H1 (cell line): ENCODE measurements around the gene COL5A1. TPM values are rescaled to one million over a fixed set of nuclear protein-coding genes. Genes with fewer than 3 reads are reported as not detected.

Source experiments
- CTCF ChIP-seq, 3 experiments: IDR thresholded peaks; 1 replicate in 2 of 3; 2 replicates in 1 of 3; pipeline versions ENCODE4 v1.5.1 to v1.6.1; 2011; ENCODE audit warnings: low read length in 3 of 3, mild to moderate bottlenecking in 3 of 3, inconsistent platforms in 2 of 3, low read depth in 1 of 3, moderate library complexity in 1 of 3; ENCODE audit not compliant: insufficient read depth in 1 of 3; ENCODE audit errors: control extremely low read depth in 1 of 3
- SIX5 ChIP-seq: IDR thresholded peaks from 2 replicates; pipeline ENCODE4 v1.6.1; 2011; ENCODE audit warnings: mild to moderate bottlenecking, low read depth, low read length
- polyA plus RNA-seq, 7 experiments: library from polyadenylated mRNA; depleted of rRNA in 3 of 7; stranded (reverse) in 5 of 7; unstranded in 2 of 7; fragments of >200 nt in 5 of 7; fragments of 200-250 nt in 2 of 7; gene quantifications; 1 replicate in 5 of 7; 2 replicates in 1 of 7; 4 replicates in 1 of 7; pipeline versions ENCODE4 v1.2.1 to v1.2.3, GENCODE V29; 2011 to 2013; ENCODE audit warnings: missing spikeins in 2 of 7, mixed read lengths in 2 of 7
- total RNA-seq: library from RNA; stranded (reverse); fragmentation: NEBNext Ultra II Directional; extraction: Animal tissue kit (Norgen Biotek cat#: 25700); gene quantifications from 2 replicates; pipeline ENCODE4 v1.2.1, GENCODE V29; 2021

Gene COL5A1
- total and polyA plus RNA-seq, 2 of the 8 experiments (the other 6 are each of a cell fraction or from before 2014, with no cell fraction given), result 3.8 to 12.0 TPM

- TF ChIP-seq CTCF (IDR thresholded peaks at IDR 0.05; ENCODE audit: control extremely low read depth in 1 of 3, insufficient read depth in 1 of 3, low read depth in 1 of 3, low read length in 3 of 3) (no peak), SIX5 (no peak)
Observed at GRCh38 chr9:134687556-134687955, 46.0 kb downstream of the COL5A1 start (continued).
